ENCODE measurements around the gene LRP1B.

LRP1B gene

GRCh38 chr2:142008135-142008744 lies 122.6 kb downstream of the LRP1B start:
- no peak for TF ChIP-seq EZH2phosphoT487 (IDR thresholded peaks at IDR 0.05; ENCODE audit: low read length)
- TF ChIP-seq EZH2 (optimal IDR thresholded peaks at IDR 0.05; ENCODE audit: low read depth, low read length), result no peak
- TF ChIP-seq CTCF (IDR thresholded peaks at IDR 0.05; ENCODE audit: low read length), result no peak
- Histone ChIP-seq H3K79me2 (ENCODE audit: low read length) (no peaks in the 10 kb centered on the region), H3K27ac (ENCODE audit: low read length) (no peak overlapping the region), H3K9me3 (replicated peaks; ENCODE audit: insufficient read depth, low read length) (no peaks in the 10 kb centered on the region), H3K27me3 (replicated peaks; ENCODE audit: insufficient read depth, low read length) (no peaks in the 10 kb centered on the region), H3K9ac (ENCODE audit: low read length) (no peak overlapping the region), H3K4me1 (ENCODE audit: low read length) (no peaks in the 10 kb centered on the region), H3K4me3 (ENCODE audit: low read length) (no peak overlapping the region), H3K9me2 (replicated peaks; ENCODE audit: insufficient read depth, low read length) (no peaks in the 10 kb centered on the region), H2AFZ (ENCODE audit: low read length) (no peak overlapping the region), H3K4me2 (ENCODE audit: low read depth, low read length) (no peak overlapping the region), H3F3A (ENCODE audit: insufficient read depth, low read length) (no peaks in the 10 kb centered on the region), H4K20me1 (ENCODE audit: insufficient read depth, low read length) (no peaks in the 10 kb centered on the region), H3K36me3 (replicated peaks; ENCODE audit: insufficient read depth, low read length) (no peaks in the 10 kb centered on the region)
- DNase-seq, result no peak

- no peaks in the 10 kb centered on the region for H3F3A ChIP-seq (ENCODE audit: insufficient read depth, low read length)
- H4K20me1 ChIP-seq (ENCODE audit: insufficient read depth, low read length), result no peaks in the 10 kb centered on the region
- no peaks in the 10 kb centered on the region for H3K36me3 ChIP-seq (replicated peaks; ENCODE audit: insufficient read depth, low read length)
- H3K27ac ChIP-seq (ENCODE audit: low read length), result no peak overlapping the region
- no peak for DNase-seq
- H3K9me3 ChIP-seq (replicated peaks; ENCODE audit: insufficient read depth, low read length), result no peaks in the 10 kb centered on the region
- no peak overlapping the region for H3K4me2 ChIP-seq (ENCODE audit: low read depth, low read length)
- H3K4me1 ChIP-seq (ENCODE audit: low read length), result no peaks in the 10 kb centered on the region
- TF ChIP-seq EZH2phosphoT487 (IDR thresholded peaks at IDR 0.05; ENCODE audit: low read length) (no peak), CTCF (IDR thresholded peaks at IDR 0.05; ENCODE audit: low read length) (no peak), EZH2 (optimal IDR thresholded peaks at IDR 0.05; ENCODE audit: low read depth, low read length) (no peak)
- H3K9ac ChIP-seq (ENCODE audit: low read length), result no peak overlapping the region
- no peaks in the 10 kb centered on the region for H3K79me2 ChIP-seq (ENCODE audit: low read length)
- no peaks in the 10 kb centered on the region for H3K27me3 ChIP-seq (replicated peaks; ENCODE audit: insufficient read depth, low read length)
- no peak overlapping the region for H3K4me3 ChIP-seq (ENCODE audit: low read length)
- H3K9me2 ChIP-seq (replicated peaks; ENCODE audit: insufficient read depth, low read length), result no peaks in the 10 kb centered on the region
- H2AFZ ChIP-seq (ENCODE audit: low read length), result no peak overlapping the region
Measured at GRCh38 chr2:141994066-141994465, 136.8 kb downstream of the LRP1B start.

GRCh38 chr2:141992695-141993094 lies 138.1 kb downstream of the LRP1B start:
- no peak for DNase-seq
- Histone ChIP-seq H3K4me1 (ENCODE audit: low read length) (no peaks in the 10 kb centered on the region), H4K20me1 (ENCODE audit: insufficient read depth, low read length) (no peaks in the 10 kb centered on the region), H2AFZ (ENCODE audit: low read length) (no peak overlapping the region), H3K79me2 (ENCODE audit: low read length) (no peaks in the 10 kb centered on the region), H3F3A (ENCODE audit: insufficient read depth, low read length) (no peaks in the 10 kb centered on the region), H3K36me3 (replicated peaks; ENCODE audit: insufficient read depth, low read length) (no peaks in the 10 kb centered on the region), H3K27me3 (replicated peaks; ENCODE audit: insufficient read depth, low read length) (no peaks in the 10 kb centered on the region), H3K9ac (ENCODE audit: low read length) (no peak overlapping the region), H3K9me2 (replicated peaks; ENCODE audit: insufficient read depth, low read length) (no peaks in the 10 kb centered on the region), H3K27ac (ENCODE audit: low read length) (no peak overlapping the region), H3K4me2 (ENCODE audit: low read depth, low read length) (no peak overlapping the region), H3K9me3 (replicated peaks; ENCODE audit: insufficient read depth, low read length) (no peaks in the 10 kb centered on the region), H3K4me3 (ENCODE audit: low read length) (no peak overlapping the region)
- TF ChIP-seq CTCF (IDR thresholded peaks at IDR 0.05; ENCODE audit: low read length) (no peak), EZH2 (optimal IDR thresholded peaks at IDR 0.05; ENCODE audit: low read depth, low read length) (no peak)
